ENCODE results near the gene RAD50. TPM values are rescaled to one million over a fixed set of nuclear protein-coding genes. Genes with fewer than 3 reads are reported as not detected.
A peak's percentile ranks its signal among the peaks of the same experiment; 100 is the strongest.

RAD50 gene
- total and polyA plus RNA-seq, 10 of the 15 experiments (the other 5 are each of a cell fraction or from before 2014, with no cell fraction given) = 12.8 to 68.6 (median 47.0) TPM

DNA sequence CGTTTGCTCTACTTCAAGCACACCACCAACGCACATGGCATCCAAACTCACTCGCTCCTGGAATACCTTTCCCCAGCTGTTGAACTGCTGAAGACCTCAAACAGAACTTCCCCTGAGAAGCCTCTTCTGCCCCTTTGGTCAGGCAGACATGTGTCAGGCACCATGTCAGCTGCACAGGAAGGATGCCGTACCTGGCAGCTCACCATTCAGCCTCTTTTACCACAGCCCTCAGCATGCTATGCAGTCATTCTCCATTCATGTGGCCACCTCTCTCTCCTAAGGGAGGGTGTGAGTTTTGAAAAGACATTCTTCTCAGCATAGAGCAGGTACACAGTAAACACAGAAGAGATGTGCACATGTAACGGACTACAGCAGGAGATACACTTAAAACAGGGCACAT, 131.2 kb downstream of the RAD50 start:
- SMC1A ChIA-PET (ENCODE audit: uncharacterized antibody, unreplicated experiment) = interaction anchor here (0.9 to 8.8 kb wide), 9 partner anchors 12 to 90 kb away, joined by 3 to 116 read pairs (median 12); partner anchors contain the start of genes IL4 and KIF3A
- CTCF ChIA-PET = interaction anchor here (1.2 to 4.4 kb wide), 5 partner anchors 10 to 66 kb away, joined by 3 to 20 read pairs (median 4); no protein-coding TSS in a partner anchor
- no TSS peak for BruUV-seq (replicated peaks)
- Histone ChIP-seq H3K4me1 (ENCODE audit: control insufficient read depth, insufficient read depth, low read length) (peaks cover 18% of the 10 kb centered on the region; the same call in 1 of the 2 replicates), H2AFZ (ENCODE audit: control insufficient read depth, low read depth, low read length) (no peak overlapping the region), H3K27ac (ENCODE audit: control insufficient read depth, insufficient read depth) (no peak overlapping the region), H3K79me2 (ENCODE audit: control insufficient read depth, insufficient read depth, low read length) (no peaks in the 10 kb centered on the region), H3K9ac (ENCODE audit: control insufficient read depth, insufficient read depth, low read length) (no peak overlapping the region), H3K4me3 (no peak overlapping the region), H4K20me1 (ENCODE audit: control insufficient read depth, insufficient read depth) (no peaks in the 10 kb centered on the region), H3K36me3 (ENCODE audit: control insufficient read depth in 2 of 2, insufficient read depth in 2 of 2, low read length in 1 of 2) (no peaks in the 10 kb centered on the region), H3K4me2 (ENCODE audit: control insufficient read depth, insufficient read depth) (no peak overlapping the region), H3K9me3 (replicated peaks; ENCODE audit: control insufficient read depth, insufficient read depth, low read length) (no peaks in the 10 kb centered on the region; the same call in 2 of the 3 replicates), H3K27me3 (replicated peaks in 1 of 2; ENCODE audit: control insufficient read depth in 2 of 2, insufficient read depth in 2 of 2, low read length in 1 of 2) (no peaks in the 10 kb centered on the region)
- peak; percentile 48 for ATAC-seq
- DNase-seq (ENCODE audit: low read depth, low spot score) = no peak
- in situ Hi-C loops (cut with MboI) (no loop called here), intact Hi-C loops (cut with micrococcal nuclease; ENCODE audit: unreplicated experiment) (loop anchor here (2.0 kb wide), 1 partner anchor 25 kb away; no protein-coding TSS in a partner anchor)
- POLR2A ChIA-PET = interaction anchor here (0.6 to 8.8 kb wide), 4 partner anchors 13 to 132 kb away, joined by 3 to 79 read pairs (median 14); partner anchors contain the start of gene IL4
- RAD21 ChIA-PET (ENCODE audit: unreplicated experiment) = interaction anchor here (0.7 to 8.2 kb wide), 5 partner anchors 14 to 119 kb away, joined by 3 to 95 read pairs (median 5); partner anchors contain the start of gene IL4
- no peak for FAIRE-seq
- 94% methylated on average over 5 of the region's 5 CpGs for WGBS (ENCODE audit: insufficient coverage, insufficient replicate concordance, low lambda C conversion rate, missing lambda C conversion rate)
- peak; percentile 27; the same call in 1 of the 2 replicates for TF ChIP-seq MLLT1 (IDR thresholded peaks at IDR 0.05)
- TF ChIP-seq RUNX3 (IDR thresholded peaks at IDR 0.05; ENCODE audit: low read length) = peak; percentile 48
- TF ChIP-seq, protein P1, sequence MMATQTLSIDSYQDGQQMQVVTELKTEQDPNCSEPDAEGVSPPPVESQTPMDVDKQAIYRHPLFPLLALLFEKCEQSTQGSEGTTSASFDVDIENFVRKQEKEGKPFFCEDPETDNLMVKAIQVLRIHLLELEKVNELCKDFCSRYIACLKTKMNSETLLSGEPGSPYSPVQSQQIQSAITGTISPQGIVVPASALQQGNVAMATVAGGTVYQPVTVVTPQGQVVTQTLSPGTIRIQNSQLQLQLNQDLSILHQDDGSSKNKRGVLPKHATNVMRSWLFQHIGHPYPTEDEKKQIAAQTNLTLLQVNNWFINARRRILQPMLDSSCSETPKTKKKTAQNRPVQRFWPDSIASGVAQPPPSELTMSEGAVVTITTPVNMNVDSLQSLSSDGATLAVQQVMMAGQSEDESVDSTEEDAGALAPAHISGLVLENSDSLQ (IDR thresholded peaks at IDR 0.05) = no peak

All from GM12878 (cell line).